SK-N-SH (cell line): ENCODE measurements around the gene MARK3.

Source experiments
- CTCF ChIP-seq: fragments of 200-600 bp; sonication (generic); IDR thresholded peaks from 2 replicates; pipeline ENCODE4 v1.6.1; 2017; ENCODE audit warnings: antibody characterized with exemption, mild to moderate bottlenecking, moderate library complexity
- EP300 ChIP-seq, 2 experiments: IDR thresholded peaks; 2 replicates each; pipeline versions ENCODE4 v1.4.0 to v1.6.1; 2012; ENCODE audit warnings: borderline replicate concordance in 1 of 2, low read depth in 1 of 2, low read length in 1 of 2
- EZH2phosphoT487 ChIP-seq: fragments of 200-600 bp; sonication (generic); IDR thresholded peaks from 2 replicates; pipeline ENCODE4 v1.6.1; 2017; ENCODE audit warnings: low read depth, mixed run types, mild to moderate bottlenecking, antibody characterized with exemption, moderate library complexity, borderline replicate concordance
- FOXM1 ChIP-seq: IDR thresholded peaks from 2 replicates; pipeline ENCODE4 v1.4.0; 2012; ENCODE audit warnings: low read depth, mild to moderate bottlenecking
- MEF2A ChIP-seq: IDR thresholded peaks from 2 replicates; pipeline ENCODE4 v1.4.0; 2012; ENCODE audit warnings: low read depth, borderline replicate concordance
- RAD21 ChIP-seq: IDR thresholded peaks from 2 replicates; pipeline ENCODE4 v1.6.1; 2012; ENCODE audit warnings: mild to moderate bottlenecking, low read length
- RCOR1 ChIP-seq: fragments of 150-350 bp; IDR thresholded peaks from 2 replicates; pipeline ENCODE4 v1.6.1; 2017; ENCODE audit warnings: antibody characterized with exemption, low read length
- YY1 ChIP-seq: IDR thresholded peaks from 2 replicates; pipeline ENCODE4 v1.4.0; 2012; ENCODE audit warnings: low read depth, mild to moderate bottlenecking
- TF ChIP-seq, protein P1 (sequence below): IDR thresholded peaks from 2 replicates; pipeline ENCODE4 v1.4.0; 2012; ENCODE audit warnings: low read depth

- no peak for TF ChIP-seq RAD21
- no peak for TF ChIP-seq FOXM1
- TF ChIP-seq CTCF: no peak
- TF ChIP-seq EP300 (IDR thresholded peaks at IDR 0.05; ENCODE audit: borderline replicate concordance in 1 of 2, low read depth in 1 of 2, low read length in 1 of 2): no peak
- no peak for TF ChIP-seq YY1
- TF ChIP-seq MEF2A: no peak
- TF ChIP-seq EZH2phosphoT487: no peak
- TF ChIP-seq, protein P1, sequence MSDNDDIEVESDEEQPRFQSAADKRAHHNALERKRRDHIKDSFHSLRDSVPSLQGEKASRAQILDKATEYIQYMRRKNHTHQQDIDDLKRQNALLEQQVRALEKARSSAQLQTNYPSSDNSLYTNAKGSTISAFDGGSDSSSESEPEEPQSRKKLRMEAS: no peak
- TF ChIP-seq RCOR1: no peak
Observed at GRCh38 chr14:103356024-103356682, 29.1 kb upstream of the MARK3 start.
